ENCODE results near the gene BCL7A.

The BCL7A gene

GRCh38 chr12:121989276-121990113 lies 32.2 kb upstream of the BCL7A start:
- Histone ChIP-seq H3K9me3 (ENCODE audit: severe bottlenecking) (no peaks in the 10 kb centered on the region), H3K27me3 (ENCODE audit: insufficient read depth, low read depth, severe bottlenecking) (no peaks in the 10 kb centered on the region), H3K4me3 (ENCODE audit: low read depth, low read length) (no peak overlapping the region), H3K36me3 (no peaks in the 10 kb centered on the region), H3K27ac (no peak overlapping the region)
- DNase-seq = no peak
- TF ChIP-seq CTCF (IDR thresholded peaks at IDR 0.05; ENCODE audit: low read depth, low read length) = no peak

- no peaks in the 10 kb centered on the region for H3K36me3 ChIP-seq
- H3K4me3 ChIP-seq (ENCODE audit: low read depth, low read length) = no peak overlapping the region
- H3K27ac ChIP-seq = no peak overlapping the region
- H3K27me3 ChIP-seq (ENCODE audit: insufficient read depth, low read depth, severe bottlenecking) = no peaks in the 10 kb centered on the region
- H3K9me3 ChIP-seq (ENCODE audit: severe bottlenecking) = no peaks in the 10 kb centered on the region
- no peak for TF ChIP-seq CTCF (IDR thresholded peaks at IDR 0.05; ENCODE audit: low read depth, low read length)
- no peak for DNase-seq
These were observed 31.5 kb upstream of the BCL7A start for GRCh38 chr12:121990114-121990647.

GRCh38 chr12:121990692-121991603 lies 30.7 kb upstream of the BCL7A start:
- no peak for DNase-seq
- Histone ChIP-seq H3K27ac (no peak overlapping the region), H3K36me3 (no peaks in the 10 kb centered on the region), H3K27me3 (ENCODE audit: insufficient read depth, low read depth, severe bottlenecking) (no peaks in the 10 kb centered on the region), H3K4me3 (ENCODE audit: low read depth, low read length) (no peak overlapping the region), H3K9me3 (ENCODE audit: severe bottlenecking) (no peaks in the 10 kb centered on the region)
- no peak for TF ChIP-seq CTCF (IDR thresholded peaks at IDR 0.05; ENCODE audit: low read depth, low read length)

- no peaks in the 10 kb centered on the region for H3K9me3 ChIP-seq (ENCODE audit: severe bottlenecking)
- DNase-seq = no peak
- TF ChIP-seq CTCF (IDR thresholded peaks at IDR 0.05; ENCODE audit: low read depth, low read length) = no peak
- H3K36me3 ChIP-seq = no peaks in the 10 kb centered on the region
- H3K27me3 ChIP-seq (ENCODE audit: insufficient read depth, low read depth, severe bottlenecking) = no peaks in the 10 kb centered on the region
- no peak overlapping the region for H3K27ac ChIP-seq
- H3K4me3 ChIP-seq (ENCODE audit: low read depth, low read length) = no peak overlapping the region
These were observed 29.4 kb upstream of the BCL7A start for GRCh38 chr12:121992059-121992879.
